ENCODE data around the gene VAPA.
A peak's percentile ranks its signal among the peaks of the same experiment; 100 is the strongest.

VAPA gene

DNA sequence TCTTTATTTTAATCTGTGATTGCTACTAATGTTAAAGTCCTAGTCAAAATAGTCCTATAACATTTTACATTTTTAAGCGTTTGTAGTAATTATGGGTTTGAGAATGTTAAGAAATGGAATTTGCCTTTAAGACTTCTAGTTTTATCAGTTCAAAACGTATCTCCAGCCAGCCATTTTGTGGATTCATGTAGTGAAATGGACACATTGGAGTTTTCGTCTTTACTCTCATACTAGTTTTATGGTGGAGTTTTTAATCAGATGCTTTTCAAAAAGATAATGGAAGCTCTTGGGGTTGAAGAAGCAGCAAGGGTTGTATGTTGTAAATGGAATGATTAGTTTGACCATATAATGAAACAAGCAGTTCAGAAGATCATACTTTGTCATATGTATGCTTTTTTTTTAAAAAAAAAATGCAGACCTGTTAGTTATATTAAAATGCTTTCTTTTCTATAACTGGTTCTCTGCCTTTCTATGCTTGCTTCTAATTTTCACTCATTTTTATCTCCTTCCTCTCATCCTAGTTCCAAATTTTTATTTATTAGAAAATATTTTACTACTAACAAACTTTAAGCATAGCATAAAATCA is 16.6 kb downstream of the VAPA start:
- DNase-seq (ENCODE audit: low read depth) = no peak
- no peak overlapping the region for H3K4me3 ChIP-seq (ENCODE audit: low read depth, low read length)

DNA sequence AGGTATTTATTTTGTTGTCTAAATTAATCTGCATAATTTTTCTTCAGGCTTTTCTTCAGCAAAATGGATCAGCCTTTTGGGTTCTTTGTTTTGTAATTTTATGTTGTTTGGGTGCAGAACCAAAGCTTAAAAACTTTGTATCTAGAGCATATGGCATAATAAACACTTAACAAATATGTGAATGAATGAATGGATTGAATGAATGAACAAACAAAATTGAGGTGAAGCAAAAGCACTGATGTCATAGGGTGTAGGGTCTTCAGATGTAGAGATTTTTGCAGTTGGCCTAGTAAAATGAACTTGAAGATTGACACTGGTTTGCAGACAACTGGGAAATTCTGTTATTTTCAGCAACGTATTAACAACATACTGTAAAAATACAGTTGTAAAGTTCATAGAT is 17.3 kb downstream of the VAPA start:
- no peak for DNase-seq (ENCODE audit: low read depth)

GRCh38 chr18:9931678-9932077 is 17.9 kb downstream of the VAPA start:
- H3K4me3 ChIP-seq (ENCODE audit: low read depth, low read length) = no peak overlapping the region
- DNase-seq (ENCODE audit: low read depth) = no peak

More for the DNA sequence above, 17.3 kb downstream of the VAPA start:
- H3K4me3 ChIP-seq (ENCODE audit: low read depth, low read length) = no peak overlapping the region

DNA sequence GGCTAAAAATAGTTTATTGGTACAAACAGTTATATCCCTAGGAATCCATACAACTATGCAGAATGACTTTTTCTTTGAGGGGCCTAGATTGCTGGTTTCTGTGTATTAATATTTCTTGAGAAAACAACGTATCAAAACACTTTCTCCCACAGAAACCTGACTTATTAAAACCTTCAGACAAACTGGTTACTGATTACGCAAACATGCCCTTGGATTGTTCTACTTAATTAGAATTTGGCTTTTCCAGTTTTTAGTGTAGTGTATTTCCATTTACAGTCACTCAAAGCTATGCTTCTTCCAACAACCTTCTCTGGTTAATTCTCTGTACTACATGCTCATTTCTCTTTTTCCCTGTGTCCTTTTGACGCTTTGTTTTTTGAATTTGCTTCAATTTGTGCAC is 20.0 kb downstream of the VAPA start:
- H3K4me3 ChIP-seq (ENCODE audit: low read depth, low read length) = no peak overlapping the region
- DNase-seq (ENCODE audit: low read depth) = no peak

DNA sequence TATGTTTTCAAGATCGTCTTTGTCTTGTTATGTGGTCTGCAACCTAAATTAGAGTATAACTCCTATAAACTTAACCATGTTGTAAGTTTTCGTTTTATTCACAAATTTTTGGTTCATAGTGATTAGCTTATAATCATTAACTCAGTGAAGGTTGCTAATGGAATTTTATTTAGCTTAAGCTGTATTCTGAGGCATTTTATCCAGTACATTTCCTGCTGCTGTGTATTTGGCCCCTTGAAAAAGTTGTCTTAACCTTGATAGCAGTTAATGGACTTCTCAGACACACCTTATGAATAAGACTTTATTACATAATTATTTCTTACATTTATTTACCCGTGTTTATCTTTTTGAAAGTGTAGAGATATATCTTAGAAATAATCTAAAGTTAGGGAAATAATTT is 20.5 kb downstream of the VAPA start:
- no peak overlapping the region for H3K4me3 ChIP-seq (ENCODE audit: low read depth, low read length)
- DNase-seq (ENCODE audit: low read depth) = no peak

GRCh38 chr18:9941103-9941502 is 27.3 kb downstream of the VAPA start:
- no peak for DNase-seq (ENCODE audit: low read depth)
- H3K4me3 ChIP-seq (ENCODE audit: low read depth, low read length) = no peak overlapping the region

DNA sequence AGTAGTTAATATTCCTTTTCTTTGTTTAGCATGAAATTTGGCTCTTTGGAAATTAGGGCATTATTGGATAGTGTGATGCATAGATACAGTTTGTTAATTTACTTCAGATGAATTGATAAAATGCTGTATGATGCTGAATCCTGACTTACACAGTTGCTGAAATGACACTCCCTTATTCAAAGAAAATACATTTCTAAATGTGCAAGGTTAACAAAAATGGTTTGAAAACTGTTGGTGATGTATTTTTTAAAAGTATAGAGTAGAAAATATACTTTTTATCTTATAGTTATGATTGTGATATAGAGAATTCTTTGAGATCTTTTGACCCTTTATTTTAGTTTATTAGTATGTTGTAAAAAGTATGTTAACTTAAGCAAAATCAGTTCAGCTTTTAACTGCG is 27.8 kb downstream of the VAPA start:
- DNase-seq (ENCODE audit: low read depth) = no peak
- H3K4me3 ChIP-seq (ENCODE audit: low read depth, low read length) = no peak overlapping the region

DNA sequence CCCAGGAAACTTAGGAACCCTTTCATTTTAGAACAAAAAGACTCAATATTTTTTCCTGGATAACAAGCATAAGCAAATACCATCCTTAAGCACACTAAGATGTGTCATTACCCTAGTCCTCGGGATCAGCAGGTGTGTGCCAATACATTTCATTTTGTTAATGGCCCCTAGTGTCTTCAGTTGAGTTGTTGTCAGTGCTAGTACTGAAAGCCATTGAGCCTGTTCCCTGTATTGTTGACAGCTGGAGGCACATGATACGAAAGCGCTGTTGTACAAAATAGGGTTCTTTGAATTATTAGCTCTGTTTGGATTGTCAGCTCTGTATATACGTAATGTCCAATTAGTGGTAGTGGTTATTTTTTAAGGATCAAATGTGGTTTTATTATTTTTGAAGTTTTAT is 29.5 kb downstream of the VAPA start:
- H3K4me3 ChIP-seq (ENCODE audit: low read depth, low read length) = no peak overlapping the region
- no peak for DNase-seq (ENCODE audit: low read depth)

- no peak for DNase-seq (ENCODE audit: low read depth)
- no peak overlapping the region for H3K4me3 ChIP-seq (ENCODE audit: low read depth, low read length)
These were observed 31.0 kb downstream of the VAPA start for GRCh38 chr18:9944805-9945204.

DNA sequence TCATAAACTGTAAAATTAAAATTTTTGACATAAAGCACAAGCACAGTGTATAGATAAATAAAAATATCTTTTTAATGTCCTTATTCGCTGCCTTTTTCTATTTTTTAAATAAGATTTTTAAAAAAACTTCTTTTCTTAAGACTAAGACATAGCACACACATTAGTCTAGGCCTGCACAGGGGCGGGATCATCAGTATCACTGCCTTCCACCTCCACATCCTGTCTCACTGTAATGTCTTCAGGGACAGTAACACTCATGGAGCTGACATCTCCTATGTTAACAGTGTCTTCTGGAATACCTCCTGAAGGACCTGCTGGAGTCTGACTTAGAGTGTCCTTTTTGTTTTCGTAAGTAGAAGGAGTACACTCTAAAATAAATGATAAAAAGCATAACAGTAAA is 33.0 kb downstream of the VAPA start:
- no peak overlapping the region for H3K4me3 ChIP-seq (ENCODE audit: low read depth, low read length)
- DNase-seq (ENCODE audit: low read depth) = no peak

GRCh38 chr18:9947248-9947647 is 33.4 kb downstream of the VAPA start:
- no peak for DNase-seq (ENCODE audit: low read depth)
- H3K4me3 ChIP-seq (ENCODE audit: low read depth, low read length) = no peak overlapping the region

DNA sequence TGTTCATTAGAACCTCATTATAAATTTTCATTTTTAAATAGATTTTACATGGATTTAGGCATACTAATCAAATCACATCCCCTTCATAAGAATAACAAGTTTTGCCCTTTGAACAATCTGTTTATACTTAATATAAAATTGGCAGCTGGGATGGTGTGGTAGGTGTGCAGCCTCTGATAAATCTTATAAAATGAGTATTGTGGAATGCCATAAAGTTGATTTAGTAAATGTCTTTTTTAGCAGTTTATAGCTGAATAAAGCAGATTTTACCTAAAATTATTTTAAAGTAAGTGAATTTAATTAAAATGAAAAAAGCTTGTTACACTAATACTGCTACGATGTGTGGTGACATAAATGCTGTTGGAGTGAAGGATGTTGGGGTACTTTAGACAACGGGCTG is 35.5 kb downstream of the VAPA start:
- H3K4me3 ChIP-seq (ENCODE audit: low read depth, low read length) = no peak overlapping the region
- no peak for DNase-seq (ENCODE audit: low read depth)

DNA sequence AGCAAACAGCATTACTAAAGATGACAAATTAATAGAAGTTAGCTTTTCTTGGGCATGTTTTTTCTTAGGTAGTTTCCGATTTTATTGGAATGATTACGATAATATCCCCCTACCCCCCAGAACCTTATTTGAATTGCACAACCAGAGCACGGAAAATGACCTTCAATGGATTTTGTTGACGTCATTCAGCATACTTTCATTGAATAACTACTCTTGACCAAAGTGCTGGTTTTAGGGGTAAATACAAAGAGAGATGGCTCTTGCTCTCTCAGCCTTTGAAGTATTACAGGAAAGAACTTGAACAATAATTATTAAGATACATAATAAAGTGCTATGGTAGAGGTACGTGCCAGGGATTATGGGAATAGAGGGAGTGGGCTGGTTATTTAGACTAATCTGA is 36.0 kb downstream of the VAPA start:
- H3K4me3 ChIP-seq (ENCODE audit: low read depth, low read length) = no peak overlapping the region
- no peak for DNase-seq (ENCODE audit: low read depth)

DNA sequence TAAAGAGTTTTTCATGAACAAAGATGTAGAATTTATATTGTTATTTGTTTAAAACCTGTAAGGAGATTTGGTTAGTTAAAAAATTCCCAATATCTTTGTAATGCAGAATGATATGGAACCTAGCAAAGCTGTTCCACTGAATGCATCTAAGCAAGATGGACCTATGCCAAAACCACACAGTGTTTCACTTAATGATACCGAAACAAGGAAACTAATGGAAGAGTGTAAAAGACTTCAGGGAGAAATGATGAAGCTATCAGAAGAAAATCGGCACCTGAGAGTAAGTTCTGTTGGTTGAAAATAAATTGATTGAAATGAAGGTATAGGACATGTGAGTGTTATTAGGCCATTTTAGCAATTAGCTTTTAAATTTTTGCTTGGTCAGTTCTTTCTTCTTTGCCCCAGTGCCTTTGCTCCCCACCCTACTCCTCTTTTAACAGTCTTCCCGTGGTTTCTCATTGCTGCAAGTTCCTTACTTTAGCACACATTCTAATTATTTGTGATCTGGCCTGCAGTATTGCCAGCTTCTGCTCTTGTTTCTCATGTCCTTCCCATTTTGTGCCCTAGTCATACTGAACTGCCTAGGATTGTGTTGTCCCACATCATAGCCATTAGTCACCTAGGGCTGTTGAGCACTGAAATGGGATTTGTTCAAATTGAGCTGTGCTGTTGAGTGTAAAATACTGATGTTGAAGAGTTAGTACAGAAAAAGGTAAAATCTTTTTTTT is 36.6 kb downstream of the VAPA start:
- no peak for DNase-seq (ENCODE audit: low read depth)
- H3K4me3 ChIP-seq (ENCODE audit: low read depth, low read length) = no peak overlapping the region

- peak; percentile 43 for DNase-seq (ENCODE audit: low read depth)
- no peak overlapping the region for H3K4me3 ChIP-seq (ENCODE audit: low read depth, low read length)
These were observed 37.4 kb downstream of the VAPA start for GRCh38 chr18:9951022-9951859.

- no peak overlapping the region for H3K4me3 ChIP-seq (ENCODE audit: low read depth, low read length)
- peak; percentile 21 for DNase-seq (ENCODE audit: low read depth)
These were observed 39.0 kb downstream of the VAPA start for GRCh38 chr18:9952633-9953416.

DNA sequence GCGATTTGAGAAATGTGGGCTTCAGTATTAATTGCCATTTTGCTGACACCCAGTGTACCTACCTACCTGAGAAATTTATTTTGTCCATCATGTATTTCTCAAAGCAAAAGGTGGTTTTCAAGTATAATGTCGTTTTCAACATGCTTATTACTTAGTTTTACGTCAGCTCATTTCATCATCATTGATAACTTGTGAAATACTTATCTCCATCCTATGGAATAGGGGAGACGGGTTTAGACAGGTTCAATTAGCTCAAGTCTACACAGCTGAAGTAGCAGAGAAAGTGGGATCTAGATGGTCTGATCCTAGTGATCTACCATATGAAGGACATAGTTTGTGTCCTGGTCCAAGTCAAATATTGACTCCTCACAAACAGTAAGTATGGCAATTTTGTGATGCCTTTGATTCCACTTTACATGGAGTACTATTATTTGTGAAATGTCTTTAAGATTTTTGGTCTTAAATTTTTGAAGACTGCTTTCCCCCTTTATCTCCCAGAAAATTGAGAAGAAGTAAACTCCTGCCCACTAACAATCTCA is 45.1 kb downstream of the VAPA start:
- H3K4me3 ChIP-seq (ENCODE audit: low read depth, low read length) = no peak overlapping the region
- DNase-seq (ENCODE audit: low read depth) = no peak

GRCh38 chr18:9959564-9959963 is 45.7 kb downstream of the VAPA start:
- H3K4me3 ChIP-seq (ENCODE audit: low read depth, low read length) = no peak overlapping the region
- no peak for DNase-seq (ENCODE audit: low read depth)

DNA sequence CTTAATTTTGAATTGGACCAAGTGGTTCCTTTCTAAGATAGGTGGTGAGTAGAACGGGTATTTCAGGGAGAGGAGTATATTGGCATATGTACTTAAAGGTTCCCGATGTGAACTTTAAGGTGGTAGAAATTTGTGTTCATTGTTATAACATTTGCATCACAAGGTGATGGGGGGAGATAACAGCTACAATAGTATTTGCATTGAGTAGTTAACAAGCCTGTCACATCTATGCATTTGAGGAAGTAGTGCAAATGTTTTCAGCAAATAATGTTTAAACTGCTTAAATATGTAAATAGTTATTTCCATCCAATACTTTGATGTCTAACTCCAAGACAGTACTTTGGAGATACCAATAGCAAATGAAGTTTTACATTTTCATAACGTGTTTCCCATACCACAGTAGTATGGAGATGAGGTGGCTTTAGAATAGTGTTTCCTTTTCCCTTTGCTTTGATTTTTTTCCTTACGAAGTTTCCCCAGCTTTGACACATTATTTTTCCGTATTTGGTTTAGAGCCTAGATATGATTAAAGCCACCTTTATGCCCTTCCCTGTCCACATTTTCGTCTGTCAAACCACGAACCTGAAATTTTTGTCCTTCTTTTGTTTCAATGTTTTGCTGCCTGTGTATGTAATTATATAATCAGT is 46.6 kb downstream of the VAPA start:
- no peak overlapping the region for H3K4me3 ChIP-seq (ENCODE audit: low read depth, low read length)
- no peak for DNase-seq (ENCODE audit: low read depth)
